Epidermal melanocyte (primary cell): ENCODE data around the gene PALS1.
A peak's percentile ranks its signal among the peaks of the same experiment; 100 is the strongest.
"Not testable (repeated sequence)": the region's sequence is repeated elsewhere in the genome, so short reads cannot be mapped to it uniquely, and the experiment has no call there.

Experiments used
- DNase-seq: peaks from one replicate; pipeline ENCODE4 v3.0.0; 2011; ENCODE audit warnings: low spot score; ENCODE audit not compliant: insufficient read length

The PALS1 gene

GRCh38 chr14:67257906-67258305 is 16.7 kb downstream of the PALS1 start:
- no peak for DNase-seq

- no peak for DNase-seq
These were observed 19.7 kb downstream of the PALS1 start for GRCh38 chr14:67260965-67261364.

GRCh38 chr14:67263499-67264149 is 22.4 kb downstream of the PALS1 start:
- no peak for DNase-seq

GRCh38 chr14:67265131-67265530 is 23.9 kb downstream of the PALS1 start:
- no peak for DNase-seq

GRCh38 chr14:67267576-67268328 is 26.5 kb downstream of the PALS1 start:
- no peak for DNase-seq

GRCh38 chr14:67268426-67269150 is 27.4 kb downstream of the PALS1 start:
- DNase-seq: no peak

- DNase-seq: peak; percentile 69
These were observed 28.2 kb downstream of the PALS1 start for GRCh38 chr14:67269298-67270060.

- no peak for DNase-seq
These were observed 29.0 kb downstream of the PALS1 start for GRCh38 chr14:67270145-67270753.

GRCh38 chr14:67270933-67271332 is 29.7 kb downstream of the PALS1 start:
- DNase-seq: no peak

- DNase-seq: not testable (repeated sequence)
These were observed 32.0 kb downstream of the PALS1 start for GRCh38 chr14:67273281-67273680.

- no peak for DNase-seq
These were observed 34.9 kb downstream of the PALS1 start for GRCh38 chr14:67276131-67276530.

GRCh38 chr14:67280506-67280905 is 39.3 kb downstream of the PALS1 start:
- no peak for DNase-seq

- DNase-seq: no peak
These were observed 44.7 kb downstream of the PALS1 start for GRCh38 chr14:67285876-67286452.
